Glomerular visceral epithelial cell (primary cell): ENCODE measurements around the gene TCF12.

Source experiments
- DNase-seq: peaks from one replicate; pipeline ENCODE4 v3.0.0-alpha.2; 2016; ENCODE audit errors: extremely low spot score

Gene TCF12

GRCh38 chr15:57169643-57170042, 251.2 kb downstream of the TCF12 start:
- DNase-seq: no peak

GRCh38 chr15:57171426-57171825, 253.0 kb downstream of the TCF12 start:
- DNase-seq: no peak

GRCh38 chr15:57172925-57173324, 254.5 kb downstream of the TCF12 start:
- DNase-seq: no peak

- no peak for DNase-seq
These were observed 264.6 kb downstream of the TCF12 start for GRCh38 chr15:57183041-57183440.

- DNase-seq: no peak
These were observed 265.3 kb downstream of the TCF12 start for GRCh38 chr15:57183614-57184344.

- DNase-seq: no peak
These were observed 266.1 kb downstream of the TCF12 start for GRCh38 chr15:57184502-57184901.

GRCh38 chr15:57185507-57186074, 267.1 kb downstream of the TCF12 start:
- no peak for DNase-seq

- no peak for DNase-seq
These were observed 271.0 kb downstream of the TCF12 start for GRCh38 chr15:57189466-57189865.

- DNase-seq: no peak
These were observed 271.8 kb downstream of the TCF12 start for GRCh38 chr15:57190208-57190607.

GRCh38 chr15:57193161-57193560, 274.7 kb downstream of the TCF12 start:
- DNase-seq: no peak

- no peak for DNase-seq
These were observed 276.9 kb downstream of the TCF12 start for GRCh38 chr15:57195326-57195725.

- no peak for DNase-seq
These were observed 278.4 kb downstream of the TCF12 start for GRCh38 chr15:57196865-57197264.

- no peak for DNase-seq
These were observed 279.7 kb downstream of the TCF12 start for GRCh38 chr15:57198131-57198530.

- DNase-seq: no peak
These were observed 280.3 kb downstream of the TCF12 start for GRCh38 chr15:57198654-57199291.

- DNase-seq: no peak
These were observed 283.1 kb downstream of the TCF12 start for GRCh38 chr15:57201578-57201977.

GRCh38 chr15:57203906-57204305, 285.5 kb downstream of the TCF12 start:
- no peak for DNase-seq

GRCh38 chr15:57205027-57205855, 286.8 kb downstream of the TCF12 start:
- no peak for DNase-seq

- DNase-seq: no peak
These were observed 287.6 kb downstream of the TCF12 start for GRCh38 chr15:57205996-57206395.

GRCh38 chr15:57213862-57214261, 295.4 kb downstream of the TCF12 start:
- DNase-seq: peak; percentile 62

GRCh38 chr15:57215326-57215725, 296.9 kb downstream of the TCF12 start:
- no peak for DNase-seq

- DNase-seq: no peak
These were observed 297.4 kb downstream of the TCF12 start for GRCh38 chr15:57215881-57216280.

- DNase-seq: peak; percentile 58
These were observed 297.8 kb downstream of the TCF12 start for GRCh38 chr15:57216288-57216687.
